T-helper 17 cell (primary cell): Measurements from ENCODE around the gene NME7. TPM values are rescaled to one million over a fixed set of nuclear protein-coding genes. Genes with fewer than 3 reads are reported as not detected.

Source experiments
- ATAC-seq: fragments of 150-1000 bp; cut with Tn5 transposase; 2 replicates; pipeline ENCODE4 v1.10.0; 2021; ENCODE audit warnings: mild to moderate bottlenecking, moderate library complexity
- DNase-seq, 3 donors: peaks; one replicate each; pipeline versions ENCODE4 v3.0.0 to v3.0.0-alpha.2; 2020 to 2021
- H3K9me3 ChIP-seq: one replicate; pipeline ENCODE4 v1.7.0; 2013; ENCODE audit warnings: low read length, mild to moderate bottlenecking; ENCODE audit not compliant: control insufficient read depth, poor library complexity, severe bottlenecking
- H3K27ac Mint-ChIP-seq: one replicate; pipeline ENCODE4 v1.8.0; 2022; ENCODE audit warnings: mild to moderate bottlenecking, moderate library complexity, mixed read lengths
- H3K27me3 Mint-ChIP-seq: one replicate; pipeline ENCODE4 v1.8.0; 2022; ENCODE audit warnings: mixed read lengths
- H3K36me3 Mint-ChIP-seq: one replicate; pipeline ENCODE4 v1.8.0; 2022; ENCODE audit warnings: low read depth, mixed read lengths
- H3K4me1 Mint-ChIP-seq: one replicate; pipeline ENCODE4 v1.8.0; 2022; ENCODE audit warnings: mild to moderate bottlenecking, mixed read lengths
- H3K4me3 Mint-ChIP-seq: one replicate; pipeline ENCODE4 v1.8.0; 2022; ENCODE audit warnings: mild to moderate bottlenecking, moderate library complexity, mixed read lengths
- total RNA-seq, 4 donors: library from RNA in 2 of 4; stranded (reverse) in 2 of 4; gene quantifications; one replicate each; pipeline ENCODE4 v1.2.3 and lab custom pipeline; 2022 to 2026

The NME7 gene
- total RNA-seq, 2 donors from 2014 or later, result 9.1 to 9.2 TPM

DNA sequence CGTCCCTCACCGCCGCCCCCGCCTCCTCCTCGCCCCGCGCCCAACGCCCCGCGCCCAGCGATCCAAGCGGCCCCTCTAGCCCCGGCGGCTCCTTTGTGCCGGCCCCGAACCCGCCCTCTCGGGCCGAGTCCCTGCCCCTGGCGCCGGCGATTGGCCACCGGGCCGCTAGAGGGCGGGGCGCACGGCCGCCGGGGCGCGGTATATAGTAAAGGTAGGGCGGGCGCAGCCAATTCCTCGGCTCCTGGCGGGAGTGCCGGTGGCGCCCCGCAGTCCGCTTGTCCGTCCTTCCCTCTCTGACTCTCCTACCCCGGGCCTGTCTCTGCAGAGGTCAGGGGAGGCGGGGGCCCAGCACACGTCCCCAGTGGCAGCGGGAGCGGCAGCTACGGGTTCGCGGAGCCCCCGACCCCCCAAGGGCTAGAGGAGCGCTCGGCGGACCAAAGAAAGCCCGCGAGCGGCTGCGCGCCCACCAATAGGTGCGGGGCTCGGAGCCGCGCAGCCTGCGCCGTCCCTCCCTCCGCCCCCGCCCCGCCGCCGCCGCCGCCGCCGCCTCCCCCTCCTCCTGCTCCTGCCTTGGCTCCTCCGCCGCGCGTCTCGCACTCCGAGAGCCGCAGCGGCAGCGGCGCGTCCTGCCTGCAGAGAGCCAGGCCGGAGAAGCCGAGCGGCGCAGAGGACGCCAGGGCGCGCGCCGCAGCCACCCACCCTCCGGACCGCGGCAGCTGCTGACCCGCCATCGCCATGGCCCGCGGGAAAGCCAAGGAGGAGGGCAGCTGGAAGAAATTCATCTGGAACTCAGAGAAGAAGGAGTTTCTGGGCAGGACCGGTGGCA is 261.3 kb downstream of the NME7 start, which contains the start of gene ATP1B1:
ATP1B1 (plus strand) TSS at position 596 of the 826 bp plus-strand sequence; CDS start at position 736, 140 bp downstream.
- Mint-ChIP-seq H3K27ac (peak within 1 kb of the TSS; percentile 77), H3K4me1 (peaks cover 30% of the 10 kb centered on the region), H3K4me3 (peak within 1 kb of the TSS; percentile 95), H3K36me3 (peaks cover 4% of the 10 kb centered on the region), H3K27me3 (peaks cover 16% of the 10 kb centered on the region)
- peak; percentile 94 for ATAC-seq
- DNase-seq, result peak; percentile 77 to 81 (median 79)
- H3K9me3 ChIP-seq, result no peaks in the 10 kb centered on the region

GRCh38 chr1:169105434-169106094 is 262.0 kb downstream of the NME7 start:
- H3K9me3 ChIP-seq, result no peaks in the 10 kb centered on the region
- peak; percentile 6 for ATAC-seq
- no peak overlapping the region for H3K27ac Mint-ChIP-seq
- H3K4me3 Mint-ChIP-seq, result peak overlapping the region; percentile 95
- H3K4me1 Mint-ChIP-seq, result peaks cover 30% of the 10 kb centered on the region
- peaks cover 16% of the 10 kb centered on the region for H3K27me3 Mint-ChIP-seq
- DNase-seq, result peak in 2 of 3 donors; percentile 38 to 40
- peaks cover 4% of the 10 kb centered on the region for H3K36me3 Mint-ChIP-seq

DNA sequence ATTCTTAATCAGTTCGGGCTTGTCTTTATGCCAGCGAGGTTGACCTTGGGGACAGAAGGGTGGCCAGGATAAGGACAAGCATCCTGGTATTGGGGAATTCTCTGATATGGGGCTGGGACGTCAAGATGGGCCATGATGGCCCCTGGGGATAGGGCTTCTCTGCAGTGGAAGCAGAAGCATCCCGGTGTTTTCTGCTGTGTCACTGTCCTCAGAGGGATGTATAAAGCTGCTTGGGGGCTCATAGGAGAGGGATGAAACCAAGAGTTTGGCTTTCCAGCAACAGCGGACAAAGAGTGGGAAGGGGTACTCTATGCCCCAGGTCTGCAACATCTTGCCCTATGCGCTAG is 262.5 kb downstream of the NME7 start:
- peak overlapping the region; percentile 95 for H3K4me3 Mint-ChIP-seq
- no peak overlapping the region for H3K27ac Mint-ChIP-seq

DNA sequence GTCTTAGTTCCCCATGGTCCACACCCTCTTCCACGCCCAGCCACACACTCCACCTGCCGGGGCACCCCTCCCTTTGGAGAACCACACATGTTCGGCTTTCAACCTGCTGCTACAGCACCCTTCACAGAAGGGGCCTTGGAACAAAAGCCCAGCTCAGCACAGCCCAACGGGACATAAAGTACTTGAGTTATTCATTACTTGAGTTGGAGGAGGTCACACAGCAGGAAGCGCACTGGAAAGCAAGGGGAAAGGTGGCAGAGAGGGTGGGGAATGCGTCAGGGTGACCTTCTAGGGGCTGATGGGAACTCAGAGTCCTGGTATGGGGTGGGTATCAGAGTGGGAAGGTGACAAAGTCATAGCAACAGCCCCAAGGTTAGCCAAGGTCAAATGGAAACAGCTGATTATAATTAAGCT is 264.1 kb downstream of the NME7 start:
- no peak for DNase-seq
- peaks cover 22% of the 10 kb centered on the region for H3K27me3 Mint-ChIP-seq
- no peak overlapping the region for H3K4me3 Mint-ChIP-seq
- peaks cover 19% of the 10 kb centered on the region for H3K4me1 Mint-ChIP-seq
- H3K27ac Mint-ChIP-seq, result no peak overlapping the region
- ATAC-seq, result no peak
- H3K36me3 Mint-ChIP-seq, result peaks cover 3% of the 10 kb centered on the region
- no peaks in the 10 kb centered on the region for H3K9me3 ChIP-seq

More for the DNA sequence above, 262.5 kb downstream of the NME7 start:
- peaks cover 16% of the 10 kb centered on the region for H3K27me3 Mint-ChIP-seq
- no peak for DNase-seq
- peaks cover 26% of the 10 kb centered on the region for H3K4me1 Mint-ChIP-seq
- H3K36me3 Mint-ChIP-seq, result peaks cover 2% of the 10 kb centered on the region
- ATAC-seq, result no peak
- H3K9me3 ChIP-seq, result no peaks in the 10 kb centered on the region

DNA sequence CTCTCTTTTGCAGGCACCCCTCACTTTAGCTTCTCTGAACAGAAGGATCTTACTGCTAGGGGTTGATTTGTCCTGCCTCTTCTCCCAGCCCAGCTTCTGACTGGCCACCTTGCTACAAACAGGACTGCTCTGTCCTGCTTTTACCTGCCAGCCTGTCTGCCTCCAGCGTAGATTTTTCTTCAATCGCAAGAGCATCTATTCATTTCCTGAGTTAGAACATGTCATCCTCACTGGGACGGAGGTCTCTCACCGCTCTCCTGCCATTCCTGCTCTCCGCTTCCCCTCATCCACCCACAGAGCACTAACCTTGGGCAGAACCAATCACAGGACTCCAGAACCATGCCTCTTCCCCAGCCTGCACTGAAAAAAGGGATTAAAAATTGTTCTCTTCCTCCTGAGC is 264.6 kb downstream of the NME7 start:
- ATAC-seq (no peak), DNase-seq (no peak)
- H3K36me3 Mint-ChIP-seq, result peaks cover 4% of the 10 kb centered on the region
- H3K4me1 Mint-ChIP-seq, result peaks cover 18% of the 10 kb centered on the region
- H3K4me3 Mint-ChIP-seq, result no peak overlapping the region
- H3K9me3 ChIP-seq, result no peaks in the 10 kb centered on the region
- H3K27ac Mint-ChIP-seq, result no peak overlapping the region
- H3K27me3 Mint-ChIP-seq, result peaks cover 20% of the 10 kb centered on the region

- Mint-ChIP-seq H3K4me3 (no peak overlapping the region), H3K27ac (no peak overlapping the region), H3K4me1 (peaks cover 15% of the 10 kb centered on the region), H3K27me3 (peaks cover 20% of the 10 kb centered on the region), H3K36me3 (peaks cover 4% of the 10 kb centered on the region)
- ATAC-seq, result no peak
- DNase-seq, result no peak
- no peaks in the 10 kb centered on the region for H3K9me3 ChIP-seq
Measured at GRCh38 chr1:169102567-169102966, 265.0 kb downstream of the NME7 start.

DNA sequence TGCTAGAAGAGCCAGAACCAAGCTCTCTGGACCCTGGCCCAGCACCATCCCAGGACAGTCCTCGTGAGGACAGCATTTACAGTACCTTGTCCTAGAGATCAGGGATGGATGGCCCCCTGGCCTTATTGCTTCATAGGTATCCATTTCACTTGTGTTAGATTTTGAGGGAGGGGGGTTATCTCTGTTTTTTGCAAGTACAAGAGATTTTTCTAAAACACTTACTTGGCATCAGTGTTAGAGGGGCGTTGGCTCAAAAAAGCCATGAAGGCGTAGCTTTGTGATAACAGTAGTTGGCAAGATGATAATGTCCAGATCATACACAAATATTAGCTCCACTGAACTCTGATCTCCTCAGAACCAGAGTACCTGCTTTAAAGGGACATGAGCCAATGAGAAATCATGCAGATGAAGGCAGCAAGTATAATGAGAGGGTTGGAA is 266.9 kb downstream of the NME7 start:
- peaks cover 8% of the 10 kb centered on the region for H3K4me1 Mint-ChIP-seq
- ATAC-seq (no peak), DNase-seq (no peak)
- no peak overlapping the region for H3K4me3 Mint-ChIP-seq
- H3K27ac Mint-ChIP-seq, result no peak overlapping the region
- H3K9me3 ChIP-seq, result no peaks in the 10 kb centered on the region
- H3K36me3 Mint-ChIP-seq, result peaks cover 2% of the 10 kb centered on the region
- peaks cover 13% of the 10 kb centered on the region for H3K27me3 Mint-ChIP-seq

GRCh38 chr1:169100208-169100607 is 267.4 kb downstream of the NME7 start:
- Mint-ChIP-seq H3K27me3 (peaks cover 12% of the 10 kb centered on the region), H3K4me3 (no peak overlapping the region), H3K4me1 (peaks cover 8% of the 10 kb centered on the region), H3K36me3 (peaks cover 2% of the 10 kb centered on the region), H3K27ac (no peak overlapping the region)
- no peak for ATAC-seq
- H3K9me3 ChIP-seq, result no peaks in the 10 kb centered on the region
- DNase-seq, result no peak

GRCh38 chr1:169099561-169099960 is 268.0 kb downstream of the NME7 start:
- Mint-ChIP-seq H3K27ac (no peak overlapping the region), H3K27me3 (peaks cover 10% of the 10 kb centered on the region), H3K4me3 (no peak overlapping the region), H3K36me3 (peaks cover 2% of the 10 kb centered on the region), H3K4me1 (peaks cover 3% of the 10 kb centered on the region)
- H3K9me3 ChIP-seq, result no peaks in the 10 kb centered on the region
- DNase-seq (no peak), ATAC-seq (no peak)

- H3K4me3 Mint-ChIP-seq, result no peak overlapping the region
- peaks cover 3% of the 10 kb centered on the region for H3K4me1 Mint-ChIP-seq
- no peak overlapping the region for H3K27ac Mint-ChIP-seq
- DNase-seq, result no peak
- H3K36me3 Mint-ChIP-seq, result peaks cover 2% of the 10 kb centered on the region
- H3K9me3 ChIP-seq, result no peaks in the 10 kb centered on the region
- ATAC-seq, result no peak
- H3K27me3 Mint-ChIP-seq, result peaks cover 17% of the 10 kb centered on the region
Measured at GRCh38 chr1:169098380-169098779, 269.2 kb downstream of the NME7 start.

DNA sequence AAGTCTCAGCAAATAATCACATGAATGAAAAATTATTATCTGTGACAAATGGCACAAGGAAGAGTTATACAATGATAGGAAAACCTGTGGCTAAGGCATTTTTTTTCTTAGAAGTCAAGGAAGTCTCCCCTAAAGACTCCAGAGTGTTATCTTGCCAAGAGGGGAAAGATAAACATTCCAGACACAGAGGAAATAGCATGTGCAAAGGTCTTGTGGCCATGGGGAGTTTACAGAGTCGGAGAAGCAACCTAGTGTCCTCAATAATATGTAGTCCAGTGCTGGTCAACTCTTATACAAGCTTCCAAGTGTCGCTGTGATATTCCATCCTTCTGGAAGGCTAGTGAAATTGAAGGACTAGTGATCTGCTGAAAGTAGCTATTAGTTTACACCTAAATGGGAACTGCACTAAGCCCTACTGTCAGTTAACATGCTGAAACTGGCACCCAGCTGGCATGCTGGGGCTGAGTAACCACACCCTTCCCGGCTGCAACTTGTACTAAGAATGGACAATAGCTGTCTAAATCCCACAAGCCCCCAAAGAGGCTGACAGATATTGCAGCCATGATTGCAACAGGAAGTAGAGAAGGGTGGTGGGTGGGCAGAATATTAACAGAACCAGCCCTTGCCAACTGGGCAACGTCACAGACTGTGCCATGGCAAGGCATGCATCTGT is 272.6 kb downstream of the NME7 start:
- H3K36me3 Mint-ChIP-seq, result peaks cover 2% of the 10 kb centered on the region
- peaks cover 23% of the 10 kb centered on the region for H3K27me3 Mint-ChIP-seq
- H3K9me3 ChIP-seq, result no peaks in the 10 kb centered on the region
- H3K4me3 Mint-ChIP-seq, result no peak overlapping the region
- DNase-seq, result no peak
- H3K4me1 Mint-ChIP-seq, result peaks cover 8% of the 10 kb centered on the region
- no peak overlapping the region for H3K27ac Mint-ChIP-seq
- ATAC-seq, result no peak

DNA sequence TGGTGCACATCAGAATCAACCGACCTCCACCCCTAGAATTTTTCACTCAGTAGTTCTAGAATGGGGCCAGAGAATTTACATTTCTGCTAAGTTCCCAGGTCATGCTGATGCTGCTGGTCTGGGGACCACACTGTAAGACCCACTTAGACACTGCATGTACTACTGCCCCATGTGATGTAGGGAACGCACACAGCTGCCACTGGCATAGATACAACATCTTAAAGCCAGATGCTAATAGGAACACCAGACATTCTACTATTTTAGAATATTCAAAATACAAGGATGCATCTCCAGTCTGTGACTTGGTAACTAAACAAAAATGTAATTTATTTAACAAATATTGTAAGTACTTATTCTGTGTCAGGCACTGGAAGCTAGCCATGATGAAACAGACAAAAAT is 275.2 kb downstream of the NME7 start:
- no peak for ATAC-seq
- DNase-seq, result no peak
- H3K27ac Mint-ChIP-seq, result no peak overlapping the region
- no peaks in the 10 kb centered on the region for H3K36me3 Mint-ChIP-seq
- no peak overlapping the region for H3K4me3 Mint-ChIP-seq
- no peaks in the 10 kb centered on the region for H3K9me3 ChIP-seq
- H3K4me1 Mint-ChIP-seq, result peaks cover 13% of the 10 kb centered on the region
- H3K27me3 Mint-ChIP-seq, result peaks cover 18% of the 10 kb centered on the region

GRCh38 chr1:169091480-169091941 is 276.1 kb downstream of the NME7 start:
- no peak overlapping the region for H3K4me3 Mint-ChIP-seq
- H3K27ac Mint-ChIP-seq, result no peak overlapping the region
- no peaks in the 10 kb centered on the region for H3K9me3 ChIP-seq
- DNase-seq (no peak), ATAC-seq (no peak)
- peaks cover 22% of the 10 kb centered on the region for H3K4me1 Mint-ChIP-seq
- peaks cover 18% of the 10 kb centered on the region for H3K27me3 Mint-ChIP-seq
- H3K36me3 Mint-ChIP-seq, result no peaks in the 10 kb centered on the region
